ENCODE data around the gene KRTAP10-7. TPM values are rescaled to one million over a fixed set of nuclear protein-coding genes. Genes with fewer than 3 reads are reported as not detected.

KRTAP10-7 gene
- total and polyA plus RNA-seq, 2 experiments from 2014 or later: not detected

GRCh38 chr21:44623575-44623974 is 23.2 kb downstream of the KRTAP10-7 start:
- no peak overlapping the region for H3K27ac Mint-ChIP-seq
- TF ChIP-seq ZNF462 (CRISPR knock-in tag; IDR thresholded peaks at IDR 0.05) (no peak), REST (IDR thresholded peaks at IDR 0.05; ENCODE audit: unreplicated experiment) (no peak), CTCF (conservative IDR thresholded peaks at IDR 0.05; ENCODE audit: low read depth in 2 of 2) (no peak), NANOG (IDR thresholded peaks at IDR 0.05; ENCODE audit: borderline replicate concordance) (no peak), POLR2AphosphoS5 (IDR thresholded peaks at IDR 0.05; ENCODE audit: low read depth) (no peak), EZH2phosphoT487 (IDR thresholded peaks at IDR 0.05; ENCODE audit: unreplicated experiment) (no peak), JUNB (IDR thresholded peaks at IDR 0.05; ENCODE audit: unreplicated experiment) (no peak), CREB1 (CRISPR knock-in tag; IDR thresholded peaks at IDR 0.05; ENCODE audit: low read depth) (no peak), ETS1 (IDR thresholded peaks at IDR 0.05) (no peak), ZNF114 (CRISPR knock-in tag; IDR thresholded peaks at IDR 0.05) (no peak), ZNF331 (CRISPR knock-in tag; IDR thresholded peaks at IDR 0.05; ENCODE audit: low read depth) (no peak)
- Histone ChIP-seq H3K79me2 (replicated peaks; ENCODE audit: insufficient read depth) (no peaks in the 10 kb centered on the region), H3K4me3 (no peak overlapping the region), H3K36me3 (ENCODE audit: insufficient read depth) (no peaks in the 10 kb centered on the region; the same call in 1 of the 2 replicates), H4K20me1 (replicated peaks; ENCODE audit: insufficient read depth) (no peaks in the 10 kb centered on the region), H2AFZ (no peak overlapping the region), H3K27me3 (ENCODE audit: insufficient read depth) (no peaks in the 10 kb centered on the region), H3K27ac (ENCODE audit: low read depth) (no peak overlapping the region), H3K9me2 (ENCODE audit: insufficient read depth) (no peaks in the 10 kb centered on the region), H3K4me1 (ENCODE audit: insufficient read depth) (no peaks in the 10 kb centered on the region), H3K4me2 (no peak overlapping the region), H3F3A (replicated peaks; ENCODE audit: low read depth) (no peaks in the 10 kb centered on the region)
- no peak overlapping the region for H3K4me3 Mint-ChIP-seq
- peaks cover 54% of the 10 kb centered on the region for H3K9me3 Mint-ChIP-seq
- DNase-seq (ENCODE audit: low spot score) (no peak), ATAC-seq (no peak)
- H3K4me1 Mint-ChIP-seq: peaks cover 3% of the 10 kb centered on the region; the same call in 1 of the 3 replicates
- H3K27me3 Mint-ChIP-seq (ENCODE audit: insufficient read depth, low read depth, poor library complexity): peaks cover 8% of the 10 kb centered on the region
- peaks cover 32% of the 10 kb centered on the region for H3K36me3 Mint-ChIP-seq (ENCODE audit: low read depth)
